GM20431 (cell line): Measurements from ENCODE around the gene KL.

Experiments used
- in situ Hi-C: fragments of 300-500 bp; cut with MseI, MboI; formaldehyde crosslinking; loops from one replicate; pipeline ENCODE4 v1.15.0; 2020; ENCODE audit warnings: low sequenced_read_pairs; ENCODE audit not compliant: unreplicated experiment

KL gene

GRCh38 chr13:33076001-33076992 lies 60.1 kb downstream of the KL start:
- in situ Hi-C loops: no loop called here

GRCh38 chr13:33078263-33078662 lies 62.0 kb downstream of the KL start:
- in situ Hi-C loops: no loop called here

- in situ Hi-C loops: no loop called here
Measured at GRCh38 chr13:33079960-33080359, 63.7 kb downstream of the KL start.

- in situ Hi-C loops: no loop called here
Measured at GRCh38 chr13:33080972-33081590, 64.9 kb downstream of the KL start.

GRCh38 chr13:33081666-33082065 lies 65.4 kb downstream of the KL start:
- in situ Hi-C loops: no loop called here

- in situ Hi-C loops: no loop called here
Measured at GRCh38 chr13:33083054-33083453, 66.8 kb downstream of the KL start.

GRCh38 chr13:33087091-33087490 lies 70.9 kb downstream of the KL start:
- in situ Hi-C loops: no loop called here

- in situ Hi-C loops: no loop called here
Measured at GRCh38 chr13:33087790-33088189, 71.6 kb downstream of the KL start.

- in situ Hi-C loops: no loop called here
Measured at GRCh38 chr13:33089311-33089710, 73.1 kb downstream of the KL start.

- in situ Hi-C loops: no loop called here
Measured at GRCh38 chr13:33090755-33091414, 74.7 kb downstream of the KL start.

- in situ Hi-C loops: no loop called here
Measured at GRCh38 chr13:33091415-33091774, 75.2 kb downstream of the KL start.

GRCh38 chr13:33092073-33092987 lies 76.1 kb downstream of the KL start:
- in situ Hi-C loops: no loop called here

- in situ Hi-C loops: no loop called here
Measured at GRCh38 chr13:33096886-33097605, 80.8 kb downstream of the KL start.

GRCh38 chr13:33099860-33100259 lies 83.6 kb downstream of the KL start:
- in situ Hi-C loops: no loop called here

- in situ Hi-C loops: no loop called here
Measured at GRCh38 chr13:33100886-33101285, 84.7 kb downstream of the KL start.

GRCh38 chr13:33101835-33102234 lies 85.6 kb downstream of the KL start:
- in situ Hi-C loops: no loop called here

- in situ Hi-C loops: no loop called here
Measured at GRCh38 chr13:33103457-33103856, 87.2 kb downstream of the KL start.

GRCh38 chr13:33105387-33106005 lies 89.3 kb downstream of the KL start:
- in situ Hi-C loops: no loop called here
